ENCODE data around the gene ZMYND19. TPM values are rescaled to one million over a fixed set of nuclear protein-coding genes. Genes with fewer than 3 reads are reported as not detected.

The ZMYND19 gene
- total RNA-seq, 1 experiment from 2014 or later: 79.2 TPM

DNA sequence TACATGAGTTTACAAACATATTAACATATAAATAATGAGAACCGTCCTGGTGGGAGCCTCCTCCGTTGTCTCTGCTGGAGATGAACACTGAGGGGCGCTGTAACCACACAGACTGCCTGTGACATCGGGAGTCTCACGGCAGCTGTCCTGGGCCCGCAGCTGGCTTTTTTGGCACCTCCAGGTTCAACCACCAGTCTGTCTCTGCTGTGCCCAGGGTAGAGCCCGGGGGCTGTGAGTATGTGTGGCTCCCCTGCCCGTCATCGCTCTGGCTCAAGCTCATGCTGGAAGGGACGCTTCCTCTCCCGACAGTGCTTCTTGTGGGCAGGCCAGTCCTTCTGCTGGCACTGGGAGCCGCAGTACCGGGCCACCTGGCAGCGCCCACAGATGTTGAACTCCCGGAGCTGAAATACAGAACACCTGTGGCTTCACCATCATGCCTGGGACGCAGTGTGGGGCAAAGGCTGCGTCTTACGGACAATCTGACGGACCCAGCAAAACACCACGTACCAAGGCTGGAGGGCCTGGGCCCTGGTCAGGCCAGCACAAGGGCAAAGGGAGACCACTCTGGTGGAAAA, 7.9 kb downstream of the ZMYND19 start:
- no peaks in the 10 kb centered on the region for H3K27me3 Mint-ChIP-seq (ENCODE audit: low read depth)

More for the DNA sequence above, 7.9 kb downstream of the ZMYND19 start:
- Mint-ChIP-seq H3K4me1 (peaks cover 24 to 35% of the 10 kb centered on the region in 2 experiments), H3K9me3 (no peaks in the 10 kb centered on the region), H3K4me3 (no peak overlapping the region; a peak in 1 of 5 replicates), H3K27ac (0 out of 7 replicates have a peak overlapping the region, but pooled peaks of 1 of the 3 experiments have one; percentile 27), H3K36me3 (ENCODE audit: insufficient read depth in 1 of 3, low read depth in 3 of 3) (peaks cover 20 to 73% (median 56%) of the 10 kb centered on the region in 3 experiments; a peak in 6 of 7 replicates)
- no peak overlapping the region for H3K4ac ChIP-seq (ENCODE audit: low read depth, low read length)
- H2BK15ac ChIP-seq (ENCODE audit: low read depth, low read length): no peak overlapping the region
- no peak overlapping the region for H4K8ac ChIP-seq (replicated peaks; ENCODE audit: insufficient read length, low read depth, low read length)
- no peak overlapping the region for H4K91ac ChIP-seq (ENCODE audit: insufficient read length, low read depth, low read length)
- H2BK5ac ChIP-seq (ENCODE audit: insufficient read length, low read length): no peak overlapping the region
- no peak overlapping the region for H3K18ac ChIP-seq (ENCODE audit: insufficient read length, low read depth, low read length)
- peaks cover 5% of the 10 kb centered on the region for H3K79me1 ChIP-seq (ENCODE audit: insufficient read depth, low read depth, low read length, poor library complexity, severe bottlenecking)
- H2AK5ac ChIP-seq (ENCODE audit: insufficient read length, low read length): no peak overlapping the region
- no peak overlapping the region for H2BK120ac ChIP-seq (ENCODE audit: low read depth, low read length, poor library complexity, severe bottlenecking)
- no peak overlapping the region for H2BK12ac ChIP-seq (ENCODE audit: insufficient read length, low read depth, low read length)
- DNase-seq: peak; percentile 61
- TF ChIP-seq, protein P1, sequence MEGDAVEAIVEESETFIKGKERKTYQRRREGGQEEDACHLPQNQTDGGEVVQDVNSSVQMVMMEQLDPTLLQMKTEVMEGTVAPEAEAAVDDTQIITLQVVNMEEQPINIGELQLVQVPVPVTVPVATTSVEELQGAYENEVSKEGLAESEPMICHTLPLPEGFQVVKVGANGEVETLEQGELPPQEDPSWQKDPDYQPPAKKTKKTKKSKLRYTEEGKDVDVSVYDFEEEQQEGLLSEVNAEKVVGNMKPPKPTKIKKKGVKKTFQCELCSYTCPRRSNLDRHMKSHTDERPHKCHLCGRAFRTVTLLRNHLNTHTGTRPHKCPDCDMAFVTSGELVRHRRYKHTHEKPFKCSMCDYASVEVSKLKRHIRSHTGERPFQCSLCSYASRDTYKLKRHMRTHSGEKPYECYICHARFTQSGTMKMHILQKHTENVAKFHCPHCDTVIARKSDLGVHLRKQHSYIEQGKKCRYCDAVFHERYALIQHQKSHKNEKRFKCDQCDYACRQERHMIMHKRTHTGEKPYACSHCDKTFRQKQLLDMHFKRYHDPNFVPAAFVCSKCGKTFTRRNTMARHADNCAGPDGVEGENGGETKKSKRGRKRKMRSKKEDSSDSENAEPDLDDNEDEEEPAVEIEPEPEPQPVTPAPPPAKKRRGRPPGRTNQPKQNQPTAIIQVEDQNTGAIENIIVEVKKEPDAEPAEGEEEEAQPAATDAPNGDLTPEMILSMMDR (conservative IDR thresholded peaks at IDR 0.05): peak; percentile 75
- H3K9ac ChIP-seq (ENCODE audit: extremely low read depth, insufficient read length, low read length): no peak overlapping the region
- H4K20me1 ChIP-seq (ENCODE audit: control insufficient read depth, insufficient read depth, insufficient read length): no peaks in the 10 kb centered on the region
- H3K79me2 ChIP-seq (ENCODE audit: insufficient read depth, low read length): peaks cover 6% of the 10 kb centered on the region; the same call in 1 of the 2 replicates
- H3K4me2 ChIP-seq (ENCODE audit: insufficient read depth, insufficient read length, low read length): no peak overlapping the region
- no peaks in the 10 kb centered on the region for H3K9me3 ChIP-seq (ENCODE audit: control insufficient read depth, low read depth, low read length)
- no peak overlapping the region; the same call in 1 of the 2 replicates for H3K14ac ChIP-seq (ENCODE audit: insufficient read depth, low read length)
- no peaks in the 10 kb centered on the region for H3K27me3 ChIP-seq (ENCODE audit: insufficient read depth, low read length)
- no peak overlapping the region for H2AFZ ChIP-seq (ENCODE audit: low read length)
- H3K56ac ChIP-seq (ENCODE audit: insufficient read length, low read depth, low read length): no peak overlapping the region
- no peak overlapping the region for H3K23ac ChIP-seq (ENCODE audit: insufficient read length, low read depth, low read length)
- no peaks in the 10 kb centered on the region for H3K4me1 ChIP-seq (ENCODE audit: insufficient read depth, low read length)
- no peak overlapping the region for H2BK20ac ChIP-seq (ENCODE audit: low read depth, low read length, poor library complexity, severe bottlenecking)
- H3T11ph ChIP-seq (ENCODE audit: low read length): no peak overlapping the region
- H3K27ac ChIP-seq (ENCODE audit: insufficient read length, low read depth, low read length): no peak overlapping the region
- peaks cover 10% of the 10 kb centered on the region for H3K23me2 ChIP-seq (ENCODE audit: insufficient read length, low read depth, low read length, poor library complexity, severe bottlenecking)
- H4K5ac ChIP-seq (ENCODE audit: insufficient read length, low read depth, low read length): no peak overlapping the region
- WGBS (ENCODE audit: extremely low coverage, insufficient read length, low lambda C conversion rate): no CpG with 5 or more reads among the region's 20 CpGs

Measured in H9 (cell line).